Osteoblast (primary cell): ENCODE results near the gene IGF2. TPM values are rescaled to one million over a fixed set of nuclear protein-coding genes. Genes with fewer than 3 reads are reported as not detected.

Experiments
- DNase-seq: peaks from one replicate; pipeline ENCODE4 v3.0.0; 2011; ENCODE audit warnings: low spot score, mixed read lengths; ENCODE audit not compliant: insufficient read length; ENCODE audit errors: missing footprints
- H2AFZ ChIP-seq: 2 replicates; pipeline ENCODE4 v1.6.0; 2011; ENCODE audit warnings: mild to moderate bottlenecking, low read length
- H3K27ac ChIP-seq: 2 replicates; pipeline ENCODE4 v1.5.1; 2011; ENCODE audit warnings: mild to moderate bottlenecking, low read depth, low read length, moderate library complexity
- H3K27me3 ChIP-seq: 2 replicates; pipeline ENCODE4 v1.6.0; 2012; ENCODE audit warnings: mild to moderate bottlenecking, control low read depth, inconsistent platforms, low read length, moderate library complexity; ENCODE audit not compliant: insufficient read depth
- H3K36me3 ChIP-seq: 2 replicates; pipeline ENCODE4 v1.5.1; 2011; ENCODE audit warnings: mild to moderate bottlenecking, low read length, control low read depth, moderate library complexity; ENCODE audit not compliant: insufficient read depth
- H3K4me1 ChIP-seq: 2 replicates; pipeline ENCODE4 v1.5.1; 2011; ENCODE audit warnings: mild to moderate bottlenecking, low read length, control low read depth, moderate library complexity; ENCODE audit not compliant: insufficient read depth
- H3K4me2 ChIP-seq: 2 replicates; pipeline ENCODE4 v1.6.0; 2011; ENCODE audit warnings: mild to moderate bottlenecking, low read length; ENCODE audit not compliant: insufficient read depth
- H3K4me3 ChIP-seq: fragments of 200-600 bp; sonication (generic); 3 replicates; pipeline ENCODE4 v1.5.1; 2012; ENCODE audit warnings: mild to moderate bottlenecking, low read length, inconsistent platforms; ENCODE audit not compliant: insufficient read depth
- H3K79me2 ChIP-seq: 2 replicates; pipeline ENCODE4 v1.6.0; 2012; ENCODE audit warnings: mild to moderate bottlenecking, low read length, control low read depth, inconsistent platforms; ENCODE audit not compliant: insufficient read depth
- H3K9me3 ChIP-seq: 2 replicates; pipeline ENCODE4 v1.5.1; 2011; ENCODE audit warnings: low read depth, low read length, control low read depth
- H4K20me1 ChIP-seq: 2 replicates; pipeline ENCODE4 v1.6.0; 2012; ENCODE audit warnings: mild to moderate bottlenecking, low read length, control low read depth; ENCODE audit not compliant: insufficient read depth
- CTCF ChIP-seq: IDR thresholded peaks from 2 replicates; pipeline ENCODE4 v1.5.1; 2011; ENCODE audit warnings: mild to moderate bottlenecking, low read depth, low read length, moderate library complexity; ENCODE audit errors: extremely low read depth
- total RNA-seq: library from RNA; depleted of rRNA; stranded (reverse); fragments of >200 nt; gene quantifications from 2 replicates; pipeline ENCODE4 v1.2.3, GENCODE V29; 2012

Gene IGF2
- total RNA-seq, 1 donor = 68.8 TPM

DNA sequence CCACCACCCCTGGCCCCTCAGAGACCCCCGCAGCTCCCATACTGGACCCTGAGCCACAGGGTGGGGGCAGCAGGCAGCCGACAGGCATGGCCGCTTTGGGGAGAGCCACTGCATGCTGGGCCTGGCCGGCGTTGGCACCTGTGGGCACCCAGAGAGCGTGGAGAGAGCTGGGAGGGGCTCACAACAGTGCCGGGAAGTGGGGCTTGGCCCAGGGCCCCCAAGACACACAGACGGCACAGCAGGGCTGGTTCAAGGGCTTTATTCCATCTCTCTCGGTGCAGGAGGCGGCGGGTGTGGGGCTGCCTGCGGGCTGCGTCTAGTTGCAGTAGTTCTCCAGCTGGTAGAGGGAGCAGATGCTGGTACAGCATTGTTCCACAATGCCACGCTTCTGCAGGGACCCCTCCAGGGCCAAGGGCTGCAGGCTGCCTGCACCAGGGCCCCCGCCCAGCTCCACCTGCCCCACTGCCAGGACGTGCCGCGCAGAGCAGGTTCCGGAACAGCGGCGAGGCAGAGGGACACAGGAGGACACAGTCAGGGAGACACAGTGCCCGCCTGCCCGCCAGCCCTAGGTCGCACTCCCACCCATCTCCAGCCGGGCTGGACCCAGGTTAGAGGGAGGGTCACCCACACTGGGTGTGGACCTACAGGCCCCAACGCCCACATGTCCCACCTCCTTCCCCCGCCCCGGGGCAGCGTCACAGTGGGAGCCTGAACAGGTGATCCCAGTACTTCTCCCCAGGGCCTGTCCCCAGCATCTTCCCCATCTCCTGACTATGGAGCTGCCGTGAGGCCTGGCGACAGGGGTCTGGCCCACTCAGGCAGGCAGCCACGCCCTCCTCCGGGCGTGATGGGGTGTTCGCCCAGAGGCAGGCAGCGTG is 20.6 kb upstream of the IGF2 start:
- no peak overlapping the region for H3K4me2 ChIP-seq
- H3K27ac ChIP-seq = no peak overlapping the region
- no peaks in the 10 kb centered on the region for H3K36me3 ChIP-seq
- no peaks in the 10 kb centered on the region for H4K20me1 ChIP-seq
- no peaks in the 10 kb centered on the region for H3K4me1 ChIP-seq
- no peak for TF ChIP-seq CTCF
- no peaks in the 10 kb centered on the region for H3K9me3 ChIP-seq
- no peaks in the 10 kb centered on the region for H3K79me2 ChIP-seq
- no peak for DNase-seq
- no peak overlapping the region for H2AFZ ChIP-seq
- H3K4me3 ChIP-seq = no peak overlapping the region
- peaks cover 6% of the 10 kb centered on the region for H3K27me3 ChIP-seq

GRCh38 chr11:2158966-2159365 is 19.8 kb upstream of the IGF2 start:
- H3K4me3 ChIP-seq = no peak overlapping the region
- H4K20me1 ChIP-seq = no peaks in the 10 kb centered on the region
- no peak overlapping the region for H3K4me2 ChIP-seq
- DNase-seq = no peak
- no peaks in the 10 kb centered on the region for H3K36me3 ChIP-seq
- H3K9me3 ChIP-seq = no peaks in the 10 kb centered on the region
- H3K27me3 ChIP-seq = peaks cover 6% of the 10 kb centered on the region
- no peaks in the 10 kb centered on the region for H3K4me1 ChIP-seq
- no peak for TF ChIP-seq CTCF
- no peak overlapping the region for H2AFZ ChIP-seq
- no peaks in the 10 kb centered on the region for H3K79me2 ChIP-seq
- H3K27ac ChIP-seq = no peak overlapping the region

- no peak overlapping the region for H3K4me2 ChIP-seq
- H3K27ac ChIP-seq = no peak overlapping the region
- H3K4me1 ChIP-seq = no peaks in the 10 kb centered on the region
- peaks cover 6% of the 10 kb centered on the region for H3K27me3 ChIP-seq
- H3K79me2 ChIP-seq = no peaks in the 10 kb centered on the region
- no peak for DNase-seq
- no peak for TF ChIP-seq CTCF
- no peak overlapping the region for H3K4me3 ChIP-seq
- H2AFZ ChIP-seq = no peak overlapping the region
- no peaks in the 10 kb centered on the region for H4K20me1 ChIP-seq
- no peaks in the 10 kb centered on the region for H3K9me3 ChIP-seq
- no peaks in the 10 kb centered on the region for H3K36me3 ChIP-seq
These were observed 19.1 kb upstream of the IGF2 start for GRCh38 chr11:2158296-2158737.

- H3K27me3 ChIP-seq = peaks cover 6% of the 10 kb centered on the region
These were observed 18.3 kb upstream of the IGF2 start for GRCh38 chr11:2157294-2158040.

More at GRCh38 chr11:2157294-2158040, 18.3 kb upstream of the IGF2 start:
- DNase-seq = no peak
- H3K4me1 ChIP-seq = no peaks in the 10 kb centered on the region
- H2AFZ ChIP-seq = no peak overlapping the region
- no peak for TF ChIP-seq CTCF
- no peak overlapping the region for H3K4me3 ChIP-seq
- no peaks in the 10 kb centered on the region for H3K36me3 ChIP-seq
- no peaks in the 10 kb centered on the region for H3K9me3 ChIP-seq
- H3K4me2 ChIP-seq = no peak overlapping the region
- H4K20me1 ChIP-seq = no peaks in the 10 kb centered on the region
- no peaks in the 10 kb centered on the region for H3K79me2 ChIP-seq
- no peak overlapping the region for H3K27ac ChIP-seq
